DND-41 (cell line): Measurements from ENCODE around the gene EQTN.
"Not testable (repeated sequence)": the region's sequence is repeated elsewhere in the genome, so short reads cannot be mapped to it uniquely, and the experiment has no call there.

Source experiments
- EZH2 ChIP-seq: IDR thresholded peaks from 3 replicates; pipeline ENCODE4 v1.6.1; 2012; ENCODE audit warnings: borderline replicate concordance, low read depth, mild to moderate bottlenecking, moderate library complexity, low read length, inconsistent platforms; ENCODE audit not compliant: severe bottlenecking
- TF ChIP-seq, protein P1 (sequence below): IDR thresholded peaks from 2 replicates; pipeline ENCODE4 v1.5.1; 2012; ENCODE audit warnings: borderline replicate concordance, low read length, moderate library complexity, mild to moderate bottlenecking; ENCODE audit not compliant: poor library complexity, severe bottlenecking; ENCODE audit errors: extremely low read depth

DNA sequence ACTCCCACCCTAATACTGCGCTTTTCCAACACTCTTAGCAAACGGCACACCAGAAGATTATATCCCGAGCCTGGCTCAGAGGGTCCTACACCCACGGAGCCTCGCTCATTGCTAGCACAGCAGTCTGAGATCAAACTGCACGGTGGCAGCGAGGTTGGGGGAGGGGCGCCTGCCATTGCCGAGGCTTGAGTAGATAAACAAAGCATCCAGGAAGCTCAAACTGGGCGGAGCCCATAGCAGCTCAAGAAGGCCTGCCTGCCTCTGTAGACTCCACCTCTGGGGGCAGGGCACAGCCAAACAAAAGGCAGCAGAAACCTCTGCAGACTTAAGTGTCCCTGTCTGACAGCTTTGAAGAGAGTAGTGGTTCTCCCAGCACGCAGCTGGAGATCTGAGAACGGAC lies 57.3 kb downstream of the EQTN start:
- TF ChIP-seq, protein P1, sequence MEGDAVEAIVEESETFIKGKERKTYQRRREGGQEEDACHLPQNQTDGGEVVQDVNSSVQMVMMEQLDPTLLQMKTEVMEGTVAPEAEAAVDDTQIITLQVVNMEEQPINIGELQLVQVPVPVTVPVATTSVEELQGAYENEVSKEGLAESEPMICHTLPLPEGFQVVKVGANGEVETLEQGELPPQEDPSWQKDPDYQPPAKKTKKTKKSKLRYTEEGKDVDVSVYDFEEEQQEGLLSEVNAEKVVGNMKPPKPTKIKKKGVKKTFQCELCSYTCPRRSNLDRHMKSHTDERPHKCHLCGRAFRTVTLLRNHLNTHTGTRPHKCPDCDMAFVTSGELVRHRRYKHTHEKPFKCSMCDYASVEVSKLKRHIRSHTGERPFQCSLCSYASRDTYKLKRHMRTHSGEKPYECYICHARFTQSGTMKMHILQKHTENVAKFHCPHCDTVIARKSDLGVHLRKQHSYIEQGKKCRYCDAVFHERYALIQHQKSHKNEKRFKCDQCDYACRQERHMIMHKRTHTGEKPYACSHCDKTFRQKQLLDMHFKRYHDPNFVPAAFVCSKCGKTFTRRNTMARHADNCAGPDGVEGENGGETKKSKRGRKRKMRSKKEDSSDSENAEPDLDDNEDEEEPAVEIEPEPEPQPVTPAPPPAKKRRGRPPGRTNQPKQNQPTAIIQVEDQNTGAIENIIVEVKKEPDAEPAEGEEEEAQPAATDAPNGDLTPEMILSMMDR = not testable (repeated sequence)
- TF ChIP-seq EZH2 = not testable (repeated sequence)
